GM20431 (cell line): ENCODE data around the gene TIMD4.

ENCODE experiments used
- in situ Hi-C: fragments of 300-500 bp; cut with MseI, MboI; formaldehyde crosslinking; loops from one replicate; pipeline ENCODE4 v1.15.0; 2020; ENCODE audit warnings: low sequenced_read_pairs; ENCODE audit not compliant: unreplicated experiment

TIMD4 gene

DNA sequence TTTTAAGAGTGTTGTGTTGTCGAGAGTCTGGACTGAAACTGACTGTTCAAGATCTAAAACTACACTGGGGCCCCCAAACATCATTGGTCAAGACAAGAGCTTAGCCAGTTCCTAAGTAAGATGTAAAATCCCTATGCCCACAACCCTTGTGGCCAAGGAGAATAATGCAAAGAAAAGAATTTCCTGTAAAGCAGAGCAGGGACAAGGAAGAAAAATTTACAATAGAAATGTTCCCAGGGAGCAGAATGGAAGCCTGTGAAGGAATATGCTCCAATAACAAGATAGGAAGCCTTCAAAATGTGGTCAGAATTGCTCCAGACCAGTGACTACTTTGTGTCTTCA, 92.6 kb downstream of the TIMD4 start:
- in situ Hi-C loops: no loop called here
